GM23248 (cell line): ENCODE data around the gene TCF4.

Experiments
- EZH2 ChIP-seq: fragments of 200-600 bp; sonication (generic); IDR thresholded peaks from 2 replicates; pipeline ENCODE4 v1.6.1; 2018; ENCODE audit warnings: antibody characterized with exemption, mild to moderate bottlenecking; ENCODE audit not compliant: insufficient read depth, poor library complexity, severe bottlenecking
- EZH2phosphoT487 ChIP-seq: fragments of 200-600 bp; sonication (generic); IDR thresholded peaks from 2 replicates; pipeline ENCODE4 v1.6.1; 2018; ENCODE audit warnings: antibody characterized with exemption, moderate library complexity, mild to moderate bottlenecking, low read depth; ENCODE audit not compliant: insufficient read depth

GRCh38 chr18:55440988-55441387 lies 147.0 kb downstream of the TCF4 start:
- TF ChIP-seq EZH2 (no peak), EZH2phosphoT487 (no peak)
